PFSK-1 (cell line): ENCODE results near the gene GGA3. TPM values are rescaled to one million over a fixed set of nuclear protein-coding genes. Genes with fewer than 3 reads are reported as not detected.

Source experiments
- FOXP2 ChIP-seq: optimal IDR thresholded peaks from 2 replicates; pipeline ENCODE3; 2011; ENCODE audit warnings: borderline replicate concordance, control low read depth, inconsistent platforms; ENCODE audit not compliant: insufficient read depth; ENCODE audit errors: extremely low read length, extremely low read depth
- POLR2AphosphoS5 ChIP-seq: IDR thresholded peaks from 2 replicates; pipeline ENCODE4 v1.6.1; 2012; ENCODE audit warnings: low read depth, mild to moderate bottlenecking, control low read depth, low read length, moderate library complexity
- REST ChIP-seq, 2 experiments: IDR thresholded peaks; 2 replicates each; pipeline versions ENCODE4 v1.6.1 to v1.8.0; 2011 to 2012; ENCODE audit warnings: low read depth in 2 of 2, low read length in 2 of 2, control low read depth in 1 of 2, inconsistent platforms in 1 of 2, mild to moderate bottlenecking in 1 of 2, moderate library complexity in 1 of 2; ENCODE audit not compliant: insufficient read depth in 1 of 2
- SIN3A ChIP-seq: IDR thresholded peaks from 2 replicates; pipeline ENCODE4 v1.6.1; 2012; ENCODE audit warnings: mild to moderate bottlenecking, low read length, moderate library complexity, borderline replicate concordance; ENCODE audit not compliant: insufficient read depth
- TAF1 ChIP-seq: IDR thresholded peaks from 2 replicates; pipeline ENCODE4 v1.6.1; 2012; ENCODE audit warnings: low read length, control low read depth, borderline replicate concordance; ENCODE audit not compliant: insufficient read depth
- polyA plus RNA-seq: library from polyadenylated mRNA; unstranded; fragments of >200 nt; gene quantifications from one replicate; pipeline ENCODE4 v1.2.1, GENCODE V29; 2012; ENCODE audit warnings: low read depth, missing spikeins; ENCODE audit not compliant: insufficient read length

The GGA3 gene
- 56.9 TPM for polyA plus RNA-seq

- TF ChIP-seq SIN3A (no peak; the same call in 1 of the 2 replicates), REST (IDR thresholded peaks at IDR 0.05; ENCODE audit: insufficient read depth in 1 of 2, low read depth in 2 of 2, low read length in 2 of 2) (peak; percentile 6 to 55; a peak in 2 of 4 replicates), POLR2AphosphoS5 (peak; percentile 89), FOXP2 (peak; percentile 28), TAF1 (peak; percentile 97)
These were observed at the start of gene GGA3, which contains the start of gene MRPS7 for GRCh38 chr17:75261336-75262111. TSS of gene GGA3 (minus strand) at chr17:75261606. CDS start at chr17:75261587, 19 bp downstream. TSS of gene MRPS7 (plus strand) at chr17:75261879. CDS start at chr17:75261901, 22 bp downstream.

- no peak for TF ChIP-seq TAF1
- TF ChIP-seq POLR2AphosphoS5: no peak
- no peak for TF ChIP-seq SIN3A
- no peak for TF ChIP-seq FOXP2
- TF ChIP-seq REST (IDR thresholded peaks at IDR 0.05; ENCODE audit: insufficient read depth in 1 of 2, low read depth in 2 of 2, low read length in 2 of 2): no peak
These were observed 47.6 kb upstream of the GGA3 start for GRCh38 chr17:75308732-75309629.

GRCh38 chr17:75307957-75308731 lies 46.7 kb upstream of the GGA3 start:
- TF ChIP-seq TAF1 (no peak), SIN3A (no peak), POLR2AphosphoS5 (no peak), REST (IDR thresholded peaks at IDR 0.05; ENCODE audit: insufficient read depth in 1 of 2, low read depth in 2 of 2, low read length in 2 of 2) (no peak), FOXP2 (no peak)

GRCh38 chr17:75301502-75302206 lies 40.2 kb upstream of the GGA3 start:
- TF ChIP-seq FOXP2: no peak
- no peak for TF ChIP-seq SIN3A
- TF ChIP-seq REST (IDR thresholded peaks at IDR 0.05; ENCODE audit: insufficient read depth in 1 of 2, low read depth in 2 of 2, low read length in 2 of 2): no peak
- TF ChIP-seq POLR2AphosphoS5: no peak
- no peak for TF ChIP-seq TAF1
